NCI-H2227 treated with DMSO at 0.1 percent for 48 hours (cell line): ENCODE measurements around the gene TTBK1.

Source experiments
- DNase-seq: peaks from one replicate; lab custom pipeline; 2025; lab: John Stamatoyannopoulos, UW

TTBK1 gene

DNA sequence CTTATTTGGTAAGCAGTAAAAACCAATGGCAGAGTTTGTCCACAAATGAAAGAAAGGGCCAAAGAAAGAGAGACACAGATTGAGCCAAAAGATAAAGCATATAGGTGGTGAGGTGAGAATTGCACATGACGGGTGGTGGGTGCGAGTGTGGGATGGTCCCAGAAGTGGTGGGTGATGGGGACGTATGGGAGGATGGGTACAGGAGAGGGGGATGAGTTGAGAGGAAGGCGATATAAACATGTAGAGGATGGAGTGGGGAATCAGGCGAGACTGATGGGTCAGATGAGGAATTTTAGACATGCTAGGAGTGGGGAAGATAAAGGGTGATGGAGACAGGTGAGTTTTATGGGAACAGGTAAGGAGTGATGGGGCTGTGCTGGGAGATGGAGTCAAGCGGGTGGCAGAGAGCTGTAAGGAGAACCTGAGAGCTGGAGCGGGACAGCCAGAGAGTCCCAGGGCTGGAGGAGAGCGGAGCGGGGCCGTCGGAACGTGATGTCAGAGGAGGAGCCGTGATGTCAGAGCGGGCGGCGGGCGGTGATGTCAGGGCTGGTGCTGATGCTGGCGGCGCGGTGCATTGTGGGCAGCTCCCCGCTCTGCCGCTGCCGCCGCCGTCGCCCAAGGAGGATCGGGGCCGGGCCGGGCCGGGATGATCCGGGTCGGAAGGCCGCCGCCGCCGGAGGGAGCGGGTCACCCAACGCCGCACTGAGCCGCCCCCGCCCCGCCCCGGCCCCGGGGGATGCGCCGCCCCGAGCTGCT is at the start of gene TTBK1:
Gene TTBK1, plus strand, starts transcription at position 574 of the 756 bp plus-strand sequence. CDS start 3,180 bp downstream, outside the sequence.
- peak; percentile 27 for DNase-seq

GRCh38 chr6:43193929-43194328 is 49.4 kb upstream of the TTBK1 start:
- DNase-seq: no peak

- no peak for DNase-seq
Observed at GRCh38 chr6:43196337-43196736, 46.9 kb upstream of the TTBK1 start.

DNA sequence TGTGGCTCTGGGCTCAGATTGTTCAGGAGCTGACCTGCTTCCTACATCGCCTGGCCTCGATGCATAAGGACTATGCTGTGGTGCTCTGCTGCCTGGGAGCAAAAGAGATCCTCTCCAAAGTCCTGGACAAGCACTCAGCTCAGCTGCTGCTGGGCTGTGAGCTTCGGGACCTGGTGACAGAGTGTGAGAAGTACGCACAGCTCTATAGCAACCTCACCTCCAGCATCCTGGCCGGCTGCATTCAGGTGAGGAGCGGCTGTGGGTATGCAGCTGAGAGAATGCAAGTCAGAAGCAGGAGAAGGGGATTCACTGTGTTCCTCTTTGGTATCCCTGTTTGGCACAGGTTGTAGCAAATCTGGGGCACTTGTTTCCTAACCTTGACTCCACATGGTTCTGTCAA is 43.4 kb upstream of the TTBK1 start:
- no peak for DNase-seq

- DNase-seq: no peak
Observed at GRCh38 chr6:43200541-43200940, 42.7 kb upstream of the TTBK1 start.

DNA sequence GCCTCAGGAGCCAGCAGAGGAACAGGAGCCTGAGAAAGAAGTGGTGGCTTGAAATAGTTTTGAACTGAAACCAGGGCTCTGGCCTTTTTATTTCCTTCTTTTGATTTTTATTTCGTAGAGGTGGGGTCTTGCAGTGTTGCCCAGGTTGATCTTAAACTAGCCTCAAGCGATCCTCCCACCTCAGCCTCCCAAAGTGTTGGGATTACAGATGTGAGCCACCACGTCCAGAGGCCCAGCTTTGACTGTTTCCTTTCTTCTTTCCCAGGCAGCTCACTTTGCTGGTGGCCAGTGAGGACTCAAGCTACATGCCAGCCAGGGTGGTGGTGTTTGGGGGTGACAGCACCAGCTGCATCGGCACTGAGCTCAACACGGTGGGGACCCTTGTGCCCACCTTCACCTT is 40.8 kb upstream of the TTBK1 start:
- no peak for DNase-seq

- no peak for DNase-seq
Observed at GRCh38 chr6:43203029-43203717, 40.1 kb upstream of the TTBK1 start.

DNA sequence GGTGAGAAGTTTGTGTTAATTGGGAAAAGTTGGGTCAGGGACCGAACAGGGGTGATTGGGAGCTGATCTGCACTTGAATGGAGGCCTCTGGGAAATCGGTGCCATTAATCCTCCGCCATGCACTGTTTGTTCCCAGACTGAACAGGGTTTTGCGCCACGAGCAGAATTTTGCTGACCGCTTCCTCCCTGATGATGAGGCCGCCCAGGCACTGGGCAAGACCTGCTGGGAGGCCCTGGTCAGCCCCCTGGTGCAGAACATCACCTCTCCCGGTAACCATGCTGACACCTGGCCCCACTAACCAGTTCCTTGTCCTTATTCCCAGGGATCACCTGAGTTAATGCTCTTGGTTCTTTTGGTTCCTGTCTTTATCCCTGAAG is 39.6 kb upstream of the TTBK1 start:
- no peak for DNase-seq

DNA sequence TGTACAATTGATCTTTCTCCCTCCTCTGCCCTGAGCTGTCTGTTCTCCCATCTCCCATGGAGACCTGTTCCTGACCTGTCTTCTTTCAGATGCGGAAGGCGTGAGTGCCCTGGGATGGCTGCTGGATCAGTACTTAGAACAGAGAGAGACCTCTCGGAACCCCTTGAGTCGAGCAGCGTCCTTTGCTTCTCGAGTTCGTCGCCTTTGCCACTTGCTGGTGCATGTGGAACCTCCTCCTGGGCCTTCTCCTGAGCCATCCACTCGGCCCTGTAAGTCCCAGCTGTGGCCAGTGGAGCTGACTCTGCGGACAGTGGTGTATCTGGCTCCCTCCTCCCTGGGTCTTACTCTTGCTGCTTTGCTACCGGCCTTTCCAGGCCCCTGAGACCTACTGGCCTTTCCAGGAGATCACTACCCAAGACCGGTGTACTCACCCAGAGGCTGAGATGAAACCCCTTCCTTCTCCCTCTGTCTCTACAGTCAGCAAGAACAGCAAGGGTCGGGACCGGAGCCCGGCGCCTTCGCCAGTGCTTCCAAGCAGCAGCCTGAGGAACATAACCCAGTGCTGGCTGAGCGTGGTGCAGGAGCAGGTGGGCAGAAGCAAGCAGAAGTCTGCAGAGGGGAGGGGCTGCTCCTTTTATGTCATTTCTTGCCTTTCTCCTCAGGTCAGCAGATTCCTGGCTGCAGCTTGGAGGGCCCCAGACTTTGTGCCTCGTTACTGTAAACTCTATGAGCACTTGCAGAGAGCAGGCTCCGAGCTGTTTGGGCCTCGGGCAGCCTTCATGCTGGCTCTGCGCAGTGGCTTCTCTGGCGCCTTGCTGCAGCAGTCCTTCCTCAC is 38.8 kb upstream of the TTBK1 start:
- no peak for DNase-seq

DNA sequence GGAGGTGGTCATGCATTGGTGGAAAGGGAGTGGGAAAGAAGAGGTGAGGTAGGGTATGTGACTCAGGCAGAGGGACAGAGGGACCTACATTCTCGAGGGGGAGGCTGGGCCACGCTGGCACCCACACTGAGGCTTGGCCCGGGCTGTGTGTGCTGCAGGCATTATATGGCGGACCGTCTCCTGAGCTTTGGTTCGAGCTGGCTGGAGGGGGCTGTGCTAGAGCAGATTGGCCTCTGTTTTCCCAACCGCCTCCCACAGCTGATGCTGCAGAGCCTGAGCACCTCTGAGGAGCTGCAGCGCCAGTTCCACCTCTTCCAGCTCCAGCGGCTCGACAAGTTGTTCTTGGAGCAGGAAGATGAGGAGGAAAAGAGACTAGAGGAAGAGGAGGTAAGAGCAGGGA is 37.4 kb upstream of the TTBK1 start:
- no peak for DNase-seq

GRCh38 chr6:43207286-43207685 is 36.0 kb upstream of the TTBK1 start:
- DNase-seq: peak; percentile 6

GRCh38 chr6:43211955-43212354 is 31.3 kb upstream of the TTBK1 start:
- DNase-seq: no peak

GRCh38 chr6:43213431-43213830 is 29.9 kb upstream of the TTBK1 start:
- no peak for DNase-seq

DNA sequence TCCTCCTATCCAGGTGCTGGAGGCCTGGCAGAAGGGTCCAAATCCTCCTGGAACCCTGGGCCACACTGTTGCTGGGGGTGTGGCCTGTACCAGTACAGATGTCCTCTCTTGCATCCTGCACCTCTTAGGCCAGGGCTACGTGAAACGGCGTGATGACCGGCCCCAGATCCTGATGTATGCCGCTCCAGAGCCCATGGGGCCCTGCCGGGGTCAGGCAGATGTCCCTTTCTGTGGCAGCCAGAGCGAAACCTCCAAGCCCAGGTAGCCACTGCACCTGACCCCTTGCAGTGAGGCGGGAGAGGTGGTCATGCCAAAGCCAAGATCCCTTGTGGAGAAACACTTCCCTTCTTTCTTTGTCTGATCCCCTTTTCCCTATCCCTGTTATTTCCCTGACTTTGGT is 28.2 kb upstream of the TTBK1 start:
- DNase-seq: no peak

DNA sequence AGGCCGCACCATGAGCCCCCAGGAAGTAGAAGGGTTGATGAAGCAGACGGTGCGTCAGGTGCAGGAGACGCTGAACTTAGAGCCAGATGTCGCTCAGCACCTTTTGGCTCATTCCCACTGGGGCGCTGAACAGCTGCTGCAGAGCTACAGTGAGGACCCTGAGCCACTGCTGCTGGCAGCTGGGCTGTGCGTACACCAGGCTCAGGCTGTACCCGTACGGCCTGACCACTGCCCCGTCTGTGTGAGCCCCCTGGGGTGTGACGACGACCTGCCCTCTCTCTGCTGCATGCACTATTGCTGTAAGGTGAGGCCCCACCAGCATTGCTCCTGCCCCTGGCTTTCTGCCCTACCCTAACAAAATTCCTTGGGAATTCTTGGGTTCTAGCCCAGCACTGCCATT is 27.1 kb upstream of the TTBK1 start:
- DNase-seq: no peak

- no peak for DNase-seq
Observed at GRCh38 chr6:43217351-43217750, 25.9 kb upstream of the TTBK1 start.

DNA sequence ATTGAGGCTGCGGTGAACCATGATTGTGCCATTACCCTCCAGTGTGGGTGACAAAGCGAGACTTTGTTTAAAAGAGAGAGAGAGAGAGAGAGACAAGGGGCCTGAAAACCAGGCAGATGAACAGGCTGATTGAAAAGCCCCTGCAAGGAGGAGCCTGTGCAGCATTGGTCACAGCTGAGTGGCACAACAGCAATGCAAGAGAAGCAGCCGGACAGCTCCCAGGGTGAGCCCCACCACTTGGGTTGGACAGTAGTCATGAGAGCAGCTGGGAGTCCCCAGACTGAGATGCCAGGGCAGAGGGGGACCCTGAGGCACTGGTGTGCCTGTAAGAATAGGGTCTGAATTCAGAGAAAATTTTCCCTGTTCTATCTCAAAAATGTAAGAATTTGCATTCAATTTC is 24.2 kb upstream of the TTBK1 start:
- no peak for DNase-seq

DNA sequence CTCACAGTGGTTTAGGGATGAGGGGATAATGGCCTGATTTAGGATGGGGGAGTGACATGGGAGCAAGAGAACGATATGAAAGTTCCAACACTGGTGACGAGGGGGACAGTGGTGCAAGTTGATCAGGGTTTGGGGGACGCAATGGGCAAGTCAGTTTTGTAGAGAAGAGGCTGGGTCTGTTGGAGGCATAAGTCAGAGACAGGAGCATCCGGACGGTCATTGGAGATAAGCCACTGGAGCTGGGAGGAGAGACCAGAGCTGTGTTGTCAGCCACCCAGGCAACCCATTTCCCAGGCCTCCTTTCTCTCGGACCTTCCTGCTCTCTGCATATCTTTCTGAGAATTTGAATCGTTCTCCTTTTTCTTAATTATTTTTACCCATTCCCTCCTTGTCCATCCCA is 23.5 kb upstream of the TTBK1 start:
- no peak for DNase-seq

- DNase-seq: no peak
Observed at GRCh38 chr6:43220439-43220951, 22.8 kb upstream of the TTBK1 start.

GRCh38 chr6:43221046-43221972 is 22.0 kb upstream of the TTBK1 start:
- no peak for DNase-seq

- no peak for DNase-seq
Observed at GRCh38 chr6:43222418-43223059, 20.7 kb upstream of the TTBK1 start.
